ENCODE measurements around the gene WDR20. TPM values are rescaled to one million over a fixed set of nuclear protein-coding genes. Genes with fewer than 3 reads are reported as not detected.
"Not testable (repeated sequence)": the region's sequence is repeated elsewhere in the genome, so short reads cannot be mapped to it uniquely, and the experiment has no call there.

WDR20 gene
- total and polyA plus RNA-seq, 2 donors (not counting 1 experiment from before 2014, with no cell fraction given): 12.4 to 64.0 TPM

DNA sequence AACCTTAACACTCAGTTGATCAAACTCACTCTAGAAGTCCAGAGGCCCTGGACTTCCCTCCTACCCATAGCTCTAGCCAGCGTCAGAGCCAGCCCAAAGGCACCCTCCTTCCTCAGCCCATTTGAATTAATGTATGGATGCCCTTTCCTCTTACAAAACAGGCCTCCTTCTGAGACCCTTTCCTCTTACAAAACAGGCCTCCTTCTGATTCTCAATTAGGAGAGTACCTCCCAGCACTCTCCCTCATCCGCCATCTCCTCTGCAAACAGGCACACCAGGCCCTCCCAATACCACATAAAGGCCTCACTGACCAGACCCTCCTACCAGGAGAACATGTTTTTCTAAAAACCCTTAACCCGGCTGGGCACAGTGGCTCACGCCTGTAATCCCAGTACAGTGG lies 99.5 kb downstream of the WDR20 start:
- intact Hi-C loops (cut with micrococcal nuclease): no loop called here
- H3K4me1 Mint-ChIP-seq: no peaks in the 10 kb centered on the region
- H3K27ac ChIP-seq (ENCODE audit: low read length in 2 of 2): no peak overlapping the region
- DNase-seq (no peak), ATAC-seq (ENCODE audit: low read depth) (no peak)
- H3K9ac ChIP-seq (ENCODE audit: low read length): no peak overlapping the region
- CTCF ChIA-PET: interaction anchor here (0.7 kb wide), 1 partner anchor 35 kb away, joined by 3 read pairs; no protein-coding TSS in a partner anchor
- H3K27ac Mint-ChIP-seq: no peak overlapping the region
- H3K27me3 Mint-ChIP-seq: no peaks in the 10 kb centered on the region
- no peak overlapping the region for H3K4me2 ChIP-seq (replicated peaks; ENCODE audit: low read depth, low read length, poor library complexity, severe bottlenecking)
- WGBS (ENCODE audit: insufficient coverage): 95% methylated on average over 4 of the region's 4 CpGs
- H3K27me3 ChIP-seq (replicated peaks in 1 of 4; ENCODE audit: control extremely low read depth in 1 of 4, control insufficient read depth in 3 of 4, insufficient read depth in 4 of 4, low read length in 3 of 4): peaks cover 0 to 4% (median under 1%) of the 10 kb centered on the region in 4 experiments
- TF ChIP-seq EZH2 (IDR thresholded peaks at IDR 0.05; ENCODE audit: borderline replicate concordance, insufficient read depth, low read depth, low read length, poor library complexity, severe bottlenecking): no peak
- TF ChIP-seq, protein P1, sequence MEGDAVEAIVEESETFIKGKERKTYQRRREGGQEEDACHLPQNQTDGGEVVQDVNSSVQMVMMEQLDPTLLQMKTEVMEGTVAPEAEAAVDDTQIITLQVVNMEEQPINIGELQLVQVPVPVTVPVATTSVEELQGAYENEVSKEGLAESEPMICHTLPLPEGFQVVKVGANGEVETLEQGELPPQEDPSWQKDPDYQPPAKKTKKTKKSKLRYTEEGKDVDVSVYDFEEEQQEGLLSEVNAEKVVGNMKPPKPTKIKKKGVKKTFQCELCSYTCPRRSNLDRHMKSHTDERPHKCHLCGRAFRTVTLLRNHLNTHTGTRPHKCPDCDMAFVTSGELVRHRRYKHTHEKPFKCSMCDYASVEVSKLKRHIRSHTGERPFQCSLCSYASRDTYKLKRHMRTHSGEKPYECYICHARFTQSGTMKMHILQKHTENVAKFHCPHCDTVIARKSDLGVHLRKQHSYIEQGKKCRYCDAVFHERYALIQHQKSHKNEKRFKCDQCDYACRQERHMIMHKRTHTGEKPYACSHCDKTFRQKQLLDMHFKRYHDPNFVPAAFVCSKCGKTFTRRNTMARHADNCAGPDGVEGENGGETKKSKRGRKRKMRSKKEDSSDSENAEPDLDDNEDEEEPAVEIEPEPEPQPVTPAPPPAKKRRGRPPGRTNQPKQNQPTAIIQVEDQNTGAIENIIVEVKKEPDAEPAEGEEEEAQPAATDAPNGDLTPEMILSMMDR (IDR thresholded peaks at IDR 0.05): no peak
- no peaks in the 10 kb centered on the region for H4K20me1 ChIP-seq (ENCODE audit: control insufficient read depth, insufficient read depth, low read length, poor library complexity, severe bottlenecking)
- H3K4me1 ChIP-seq (ENCODE audit: control insufficient read depth in 2 of 2, insufficient read depth in 2 of 2, low read length in 2 of 2): peaks cover 0 to 6% of the 10 kb centered on the region in 2 donors
- H3K9me3 ChIP-seq (ENCODE audit: control extremely low read depth in 1 of 3, control insufficient read depth in 2 of 3, insufficient read depth in 1 of 3, low read length in 2 of 3): peaks cover 0 to 6% (median 0%) of the 10 kb centered on the region in 3 donors
- POLR2A ChIA-PET: no interaction called here
- H2AFZ ChIP-seq (ENCODE audit: insufficient read depth, low read depth, low read length, poor library complexity, severe bottlenecking): no peak overlapping the region
- no peak overlapping the region for H3K4me3 ChIP-seq (ENCODE audit: control extremely low read depth in 1 of 5, extremely low read depth in 1 of 5, insufficient read depth in 1 of 5, low read depth in 2 of 5, low read length in 4 of 5)
- H3K9me3 Mint-ChIP-seq (ENCODE audit: insufficient read depth): no peaks in the 10 kb centered on the region
- H3K4me3 Mint-ChIP-seq: no peak overlapping the region
- H3K36me3 ChIP-seq (replicated peaks in 1 of 2; ENCODE audit: control extremely low read depth in 1 of 2, control insufficient read depth in 1 of 2, extremely low read depth in 1 of 2, insufficient read depth in 2 of 2, low read length in 1 of 2): no peaks in the 10 kb centered on the region
- no peaks in the 10 kb centered on the region for H3K79me2 ChIP-seq (ENCODE audit: control insufficient read depth, insufficient read depth, low read length)

DNA sequence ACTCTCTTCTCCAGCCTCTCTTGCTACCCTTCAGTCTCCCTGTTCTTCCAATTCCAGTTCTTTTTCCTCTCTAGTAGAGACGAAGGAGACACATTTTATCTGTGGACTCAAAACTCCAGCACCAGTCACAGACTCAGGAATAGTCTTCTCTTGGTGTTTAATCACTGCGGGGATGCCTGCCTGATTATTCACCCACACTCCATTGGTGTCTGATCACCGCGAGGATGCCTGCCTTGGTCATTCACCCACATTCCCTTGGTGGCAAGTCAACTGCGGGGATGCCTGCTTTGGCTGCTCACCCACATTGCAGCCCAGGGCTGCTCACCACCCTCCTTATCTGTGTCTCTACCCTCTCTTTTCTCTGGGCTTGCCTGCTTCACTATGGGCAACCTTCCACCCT lies 100.8 kb downstream of the WDR20 start:
- H3K27me3 Mint-ChIP-seq; H3K27ac Mint-ChIP-seq; H3K4me1 ChIP-seq (ENCODE audit: control insufficient read depth in 2 of 2, insufficient read depth in 2 of 2, low read length in 2 of 2); ATAC-seq (ENCODE audit: low read depth); H3K27ac ChIP-seq (ENCODE audit: low read length in 2 of 2); H3K9ac ChIP-seq (ENCODE audit: low read length); H3K4me3 ChIP-seq (ENCODE audit: control extremely low read depth in 1 of 5, extremely low read depth in 1 of 5, insufficient read depth in 1 of 5, low read depth in 2 of 5, low read length in 4 of 5); H3K4me1 Mint-ChIP-seq; CTCF ChIA-PET; DNase-seq; H3K9me3 Mint-ChIP-seq (ENCODE audit: insufficient read depth); H3K4me3 Mint-ChIP-seq; H3K9me3 ChIP-seq (ENCODE audit: control extremely low read depth in 1 of 3, control insufficient read depth in 2 of 3, insufficient read depth in 1 of 3, low read length in 2 of 3); H2AFZ ChIP-seq (ENCODE audit: insufficient read depth, low read depth, low read length, poor library complexity, severe bottlenecking); H3K4me2 ChIP-seq (replicated peaks; ENCODE audit: low read depth, low read length, poor library complexity, severe bottlenecking); H4K20me1 ChIP-seq (ENCODE audit: control insufficient read depth, insufficient read depth, low read length, poor library complexity, severe bottlenecking); H3K36me3 ChIP-seq (replicated peaks in 1 of 2; ENCODE audit: control extremely low read depth in 1 of 2, control insufficient read depth in 1 of 2, extremely low read depth in 1 of 2, insufficient read depth in 2 of 2, low read length in 1 of 2); intact Hi-C loops (cut with micrococcal nuclease); H3K79me2 ChIP-seq (ENCODE audit: control insufficient read depth, insufficient read depth, low read length); H3K27me3 ChIP-seq (replicated peaks in 1 of 4; ENCODE audit: control extremely low read depth in 1 of 4, control insufficient read depth in 3 of 4, insufficient read depth in 4 of 4, low read length in 3 of 4); POLR2A ChIA-PET: not testable (repeated sequence)
- 100% methylated on average over 5 of the region's 5 CpGs for WGBS (ENCODE audit: insufficient coverage)
